GM12891 (cell line): ENCODE measurements around the gene CLTCL1.
"Not testable (repeated sequence)": the region's sequence is repeated elsewhere in the genome, so short reads cannot be mapped to it uniquely, and the experiment has no call there.

Source experiments
- DNase-seq: peaks from one replicate; pipeline ENCODE4 v3.0.0; 2011; ENCODE audit warnings: low spot score; ENCODE audit not compliant: insufficient read length
- FAIRE-seq: peaks from 2 replicates; lab custom pipeline; 2011; peaks lifted over from hg19 to GRCh38; lab: Jason Lieb, UNC
- PAX5 ChIP-seq: IDR thresholded peaks from 2 replicates; pipeline ENCODE4 v1.6.1; 2011; ENCODE audit warnings: low read length, moderate library complexity, mild to moderate bottlenecking; ENCODE audit not compliant: insufficient read depth, severe bottlenecking
- POLR2A ChIP-seq: IDR thresholded peaks from 2 replicates; pipeline ENCODE4 v1.6.1; 2011; ENCODE audit warnings: low read depth, low read length, control low read depth
- POLR2AphosphoS5 ChIP-seq: IDR thresholded peaks from 2 replicates; pipeline ENCODE4 v1.6.1; 2011; ENCODE audit warnings: low read depth, low read length, control low read depth
- POU2F2 ChIP-seq: IDR thresholded peaks from 2 replicates; pipeline ENCODE4 v1.6.1; 2011; ENCODE audit warnings: low read depth, mild to moderate bottlenecking, control low read depth, low read length, moderate library complexity
- SPI1 ChIP-seq: IDR thresholded peaks from 2 replicates; pipeline ENCODE4 v1.6.1; 2011; ENCODE audit warnings: low read depth, low read length, control low read depth
- TAF1 ChIP-seq: IDR thresholded peaks from 2 replicates; pipeline ENCODE4 v1.6.1; 2011; ENCODE audit warnings: low read depth, low read length, control low read depth

Gene CLTCL1

GRCh38 chr22:19212302-19212870 lies 79.1 kb downstream of the CLTCL1 start:
- DNase-seq (no peak), FAIRE-seq (no peak)
- TF ChIP-seq PAX5: no peak
- no peak for TF ChIP-seq POLR2A
- no peak for TF ChIP-seq TAF1
- TF ChIP-seq POU2F2: no peak

- DNase-seq (no peak), FAIRE-seq (no peak)
- TF ChIP-seq TAF1 (no peak), PAX5 (no peak), SPI1 (no peak), POLR2A (no peak)
Measured at GRCh38 chr22:19210188-19210587, 81.3 kb downstream of the CLTCL1 start.

- DNase-seq (no peak), FAIRE-seq (no peak)
- no peak for TF ChIP-seq POLR2AphosphoS5
- no peak for TF ChIP-seq POLR2A
- no peak for TF ChIP-seq POU2F2
- no peak for TF ChIP-seq PAX5
Measured at GRCh38 chr22:19208287-19208847, 83.2 kb downstream of the CLTCL1 start.

- FAIRE-seq: no peak
- DNase-seq: no peak
- TF ChIP-seq POU2F2 (no peak), POLR2AphosphoS5 (no peak), POLR2A (no peak), SPI1 (no peak), TAF1 (no peak), PAX5 (no peak)
Measured at GRCh38 chr22:19207884-19208283, 83.6 kb downstream of the CLTCL1 start.

- DNase-seq: no peak
- TF ChIP-seq POU2F2 (no peak), PAX5 (no peak), POLR2A (no peak), POLR2AphosphoS5 (no peak), TAF1 (no peak), SPI1 (no peak)
- FAIRE-seq: no peak
Measured at GRCh38 chr22:19207401-19207808, 84.1 kb downstream of the CLTCL1 start.

- no peak for FAIRE-seq
Measured at GRCh38 chr22:19206287-19206686, 85.2 kb downstream of the CLTCL1 start.

GRCh38 chr22:19204640-19205039 lies 86.9 kb downstream of the CLTCL1 start:
- FAIRE-seq: no peak
- no peak for DNase-seq
- TF ChIP-seq POLR2AphosphoS5: no peak
- TF ChIP-seq PAX5: no peak
- no peak for TF ChIP-seq SPI1
- TF ChIP-seq POU2F2: no peak
- no peak for TF ChIP-seq POLR2A
- no peak for TF ChIP-seq TAF1

More at GRCh38 chr22:19206287-19206686, 85.2 kb downstream of the CLTCL1 start:
- DNase-seq: no peak
- no peak for TF ChIP-seq PAX5
- no peak for TF ChIP-seq SPI1
- no peak for TF ChIP-seq TAF1
- no peak for TF ChIP-seq POLR2AphosphoS5
- TF ChIP-seq POLR2A: no peak
- TF ChIP-seq POU2F2: no peak

GRCh38 chr22:19203834-19204233 lies 87.7 kb downstream of the CLTCL1 start:
- TF ChIP-seq POLR2A (no peak), POU2F2 (no peak), TAF1 (no peak), SPI1 (no peak), PAX5 (no peak), POLR2AphosphoS5 (no peak)
- no peak for DNase-seq
- no peak for FAIRE-seq

- FAIRE-seq: not testable (repeated sequence)
Measured at GRCh38 chr22:19202799-19203186, 88.7 kb downstream of the CLTCL1 start.

GRCh38 chr22:19201869-19202798 lies 89.4 kb downstream of the CLTCL1 start:
- FAIRE-seq: peak; percentile 60
- no peak for DNase-seq

More at GRCh38 chr22:19202799-19203186, 88.7 kb downstream of the CLTCL1 start:
- DNase-seq: not testable (repeated sequence)

More at GRCh38 chr22:19201869-19202798, 89.4 kb downstream of the CLTCL1 start:
- TF ChIP-seq POLR2AphosphoS5: no peak
- no peak for TF ChIP-seq SPI1
- TF ChIP-seq TAF1: no peak
- TF ChIP-seq POU2F2: no peak
- no peak for TF ChIP-seq PAX5
- TF ChIP-seq POLR2A: no peak
